OCI-M2 (cell line): ENCODE data around the gene CYSRT1.

ENCODE experiments used
- DNase-seq: peaks from one replicate; lab custom pipeline; 2025; ENCODE audit not compliant: unreplicated experiment; lab: John Stamatoyannopoulos, UW

CYSRT1 gene

GRCh38 chr9:137223078-137223970, 1.6 kb upstream of the CYSRT1 start:
- DNase-seq: peak; percentile 82

GRCh38 chr9:137225699-137226331, 841 bp downstream of the CYSRT1 start:
- DNase-seq: no peak

GRCh38 chr9:137226338-137227053, 1.5 kb downstream of the CYSRT1 start:
- DNase-seq: no peak

GRCh38 chr9:137227054-137227852, 2.3 kb downstream of the CYSRT1 start, which contains the start of gene RNF224:
Gene RNF224, plus strand, starts transcription at chr9:137227502. Its CDS starts 834 bp downstream, at chr9:137228336.
- peak; percentile 22 for DNase-seq

- no peak for DNase-seq
Measured at GRCh38 chr9:137227853-137228505, 3.0 kb downstream of the CYSRT1 start.

GRCh38 chr9:137228506-137228967, 3.6 kb downstream of the CYSRT1 start:
- DNase-seq: no peak

GRCh38 chr9:137228968-137229896, 4.3 kb downstream of the CYSRT1 start:
- no peak for DNase-seq

GRCh38 chr9:137229903-137230704, 5.1 kb downstream of the CYSRT1 start:
- no peak for DNase-seq

DNA sequence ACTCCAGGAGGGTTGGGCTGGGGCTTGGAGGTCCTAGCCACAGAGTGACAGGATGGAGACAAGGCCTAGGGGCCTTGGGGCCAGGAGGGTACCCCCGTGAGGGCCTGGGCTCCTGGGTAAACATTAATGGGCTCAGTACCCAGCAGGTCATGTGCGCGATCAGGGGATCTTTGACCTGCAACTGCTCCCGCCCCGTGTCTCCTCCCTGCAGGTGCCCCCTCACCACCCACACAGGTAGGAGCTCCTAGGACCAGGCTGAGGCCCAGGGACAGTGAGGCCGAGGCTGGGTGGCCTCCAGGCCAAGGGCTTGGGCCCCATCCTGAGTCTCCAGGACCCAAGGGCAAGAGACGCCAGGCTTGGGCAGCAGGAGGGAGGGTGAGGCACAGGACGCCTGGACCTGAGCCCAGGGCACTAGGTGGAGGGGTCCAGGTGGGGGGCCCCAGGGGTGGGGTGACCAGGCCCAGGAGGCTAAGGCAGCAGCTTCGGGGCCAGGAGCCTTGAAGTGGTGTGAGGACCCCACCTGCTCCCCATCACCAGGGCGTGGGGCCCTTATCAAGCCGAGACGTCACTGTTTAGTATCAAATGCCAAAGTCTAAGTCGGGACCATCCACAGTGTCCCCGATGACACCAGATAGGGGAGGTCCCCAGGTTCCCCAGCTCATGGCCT, 5.9 kb downstream of the CYSRT1 start, which contains the start of gene SLC34A3:
Gene SLC34A3 (plus strand): TSS at position 197 of the 667 bp plus-strand sequence. CDS start 802 bp downstream, outside the sequence.
- DNase-seq: no peak

- DNase-seq: no peak
Measured at GRCh38 chr9:137231372-137232039, 6.5 kb downstream of the CYSRT1 start.

DNA sequence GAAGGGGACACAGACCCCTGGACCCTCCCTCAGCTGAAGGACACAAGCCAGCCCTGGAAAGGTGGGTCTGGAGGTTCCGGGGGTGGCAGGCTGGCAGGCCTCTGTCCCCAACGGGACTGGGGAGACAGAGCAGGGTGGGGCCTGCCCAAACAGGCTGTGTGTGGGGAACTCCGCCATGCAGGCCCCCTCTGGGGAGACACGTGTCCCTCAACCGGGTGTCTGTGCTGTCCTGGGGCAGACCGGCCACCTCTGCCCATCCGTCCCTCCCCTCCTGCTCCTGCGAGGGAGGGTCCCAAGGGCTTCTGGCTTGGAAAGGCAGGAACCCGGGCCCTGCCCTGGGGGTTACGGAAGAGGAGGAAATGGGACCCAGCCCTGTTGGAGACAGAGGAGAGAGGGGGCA, 7.1 kb downstream of the CYSRT1 start:
- DNase-seq: no peak

GRCh38 chr9:137232510-137232909, 7.5 kb downstream of the CYSRT1 start:
- no peak for DNase-seq

DNA sequence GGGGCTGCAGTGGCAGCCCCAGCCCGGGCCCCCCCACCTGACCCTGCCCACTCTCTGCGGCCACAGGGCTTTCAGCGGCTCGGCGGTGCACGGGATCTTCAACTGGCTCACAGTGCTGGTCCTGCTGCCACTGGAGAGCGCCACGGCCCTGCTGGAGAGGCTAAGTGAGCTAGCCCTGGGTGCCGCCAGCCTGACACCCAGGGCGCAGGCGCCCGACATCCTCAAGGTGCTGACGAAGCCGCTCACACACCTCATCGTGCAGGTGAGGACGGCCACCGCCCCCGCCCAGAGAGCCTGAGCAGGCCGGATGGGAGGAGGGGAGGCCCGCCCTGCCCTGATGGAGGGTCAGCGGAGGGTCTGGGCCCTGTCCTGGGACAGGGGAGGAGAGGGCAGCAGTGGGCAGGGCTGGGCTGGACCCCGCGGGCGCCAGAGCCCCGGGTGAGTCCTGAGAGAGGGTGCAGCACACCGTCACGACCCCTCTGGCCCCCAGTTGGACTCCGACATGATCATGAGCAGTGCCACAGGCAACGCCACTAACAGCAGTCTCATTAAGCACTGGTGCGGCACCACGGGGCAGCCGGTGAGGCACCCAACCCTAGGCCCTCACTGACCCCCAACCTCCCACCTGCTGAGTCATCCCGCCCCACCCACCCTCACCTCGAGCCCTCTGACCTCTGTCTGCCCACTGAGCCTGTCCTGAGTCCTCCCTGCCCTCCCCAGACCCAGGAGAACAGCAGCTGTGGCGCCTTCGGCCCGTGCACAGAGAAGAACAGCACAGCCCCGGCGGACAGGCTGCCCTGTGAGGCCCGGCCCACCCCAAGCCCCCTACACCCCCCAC, 8.4 kb downstream of the CYSRT1 start:
- DNase-seq: no peak

- no peak for DNase-seq
Measured at GRCh38 chr9:137234055-137234697, 9.2 kb downstream of the CYSRT1 start.

- no peak for DNase-seq
Measured at GRCh38 chr9:137234758-137235423, 9.9 kb downstream of the CYSRT1 start.
